CD4-positive, alpha-beta T cell (primary cell): ENCODE results near the gene MED17. TPM values are rescaled to one million over a fixed set of nuclear protein-coding genes. Genes with fewer than 3 reads are reported as not detected.

Experiments
- ATAC-seq: fragments of 200-7000 bp; cut with Tn5 transposase; one replicate; pipeline ENCODE4 v1.10.0; 2022; ENCODE audit warnings: mild to moderate bottlenecking; ENCODE audit not compliant: poor library complexity
- CTCF ChIA-PET: fragments of 350-600 bp; sonication (Branson Sonifier 250); formaldehyde crosslinking; loops from one replicate; lab custom pipeline; 2021; ENCODE audit warnings: antibody characterized with exemption, inconsistent platforms; lab: Charles Lee
- POLR2A ChIA-PET: fragments of 350-600 bp; sonication (Branson Sonifier 250); formaldehyde crosslinking; loops from one replicate; lab custom pipeline; 2021; ENCODE audit warnings: antibody characterized with exemption, inconsistent platforms; lab: Charles Lee
- DNase-seq, 14 experiments: peaks; one replicate each; pipeline ENCODE4 v3.0.0-alpha.2; 2013 to 2020; ENCODE audit warnings: mixed read lengths in 2 of 14
- H3K27ac ChIP-seq, 2 donors: one replicate each; pipeline versions ENCODE4 v1.5.1 to v1.7.0; 2013; ENCODE audit warnings: low read length in 2 of 2, low read depth in 1 of 2, mild to moderate bottlenecking in 1 of 2
- H3K27me3 ChIP-seq, 2 experiments: 1 replicate in 1 of 2; 2 replicates in 1 of 2; pipeline versions ENCODE4 v1.6.1 to v1.7.0; 2013; ENCODE audit warnings: low read length in 2 of 2, control low read depth in 1 of 2, mild to moderate bottlenecking in 1 of 2, moderate library complexity in 1 of 2; ENCODE audit not compliant: insufficient read depth in 2 of 2, control insufficient read depth in 1 of 2
- H3K36me3 ChIP-seq: one replicate; pipeline ENCODE4 v1.6.1; 2013; ENCODE audit warnings: low read length, control low read depth; ENCODE audit not compliant: insufficient read depth
- H3K4me1 ChIP-seq: one replicate; pipeline ENCODE4 v1.6.1; 2013; ENCODE audit warnings: low read length, control low read depth; ENCODE audit not compliant: insufficient read depth
- H3K4me3 ChIP-seq: one replicate; pipeline ENCODE4 v1.5.1; 2013; ENCODE audit warnings: mild to moderate bottlenecking, low read length, moderate library complexity
- H3K9me3 ChIP-seq, 2 experiments: 1 replicate in 1 of 2; 2 replicates in 1 of 2; pipeline versions ENCODE4 v1.6.1 to v1.7.0; 2013; ENCODE audit warnings: low read length in 2 of 2, mild to moderate bottlenecking in 2 of 2, control low read depth in 1 of 2, moderate library complexity in 1 of 2; ENCODE audit not compliant: control insufficient read depth in 1 of 2, insufficient read depth in 1 of 2
- H3K27ac Mint-ChIP-seq: one replicate; pipeline ENCODE4 v1.8.0; 2020; ENCODE audit warnings: mixed read lengths
- H3K27me3 Mint-ChIP-seq: one replicate; pipeline ENCODE4 v1.8.0; 2021; ENCODE audit warnings: mixed read lengths
- H3K36me3 Mint-ChIP-seq: one replicate; pipeline ENCODE4 v1.8.0; 2021; ENCODE audit warnings: low read depth, mixed read lengths
- H3K4me1 Mint-ChIP-seq: one replicate; pipeline ENCODE4 v1.8.0; 2021; ENCODE audit warnings: low read depth, mixed read lengths
- H3K4me3 Mint-ChIP-seq: one replicate; pipeline ENCODE4 v1.8.0; 2020; ENCODE audit warnings: mild to moderate bottlenecking, mixed read lengths
- H3K9me3 Mint-ChIP-seq: one replicate; pipeline ENCODE4 v1.8.0; 2020; ENCODE audit warnings: mixed read lengths
- intact Hi-C, 2 experiments: fragments of 100-400 bp; cut with DNase I in 1 of 2; cut with micrococcal nuclease in 1 of 2; formaldehyde crosslinking; loops; one replicate each; pipeline versions ENCODE4 v1.15.1 to v1.9.0; 2023 to 2025; cut with DNase I, micrococcal nuclease
- total RNA-seq, 174 experiments: library from RNA in 2 of 174; stranded (reverse) in 2 of 174; gene quantifications; one replicate each; pipeline ENCODE4 v1.2.3 and lab custom pipeline; 2021 to 2026
- TF ChIP-seq, protein P1 (sequence below): fragments of 200-600 bp; IDR thresholded peaks from one replicate; pipeline ENCODE4 v1.8.0; 2022; ENCODE audit warnings: antibody characterized with exemption, mild to moderate bottlenecking

Gene MED17
- total RNA-seq, 2 experiments from 2014 or later: 63.1 to 63.6 TPM

DNA sequence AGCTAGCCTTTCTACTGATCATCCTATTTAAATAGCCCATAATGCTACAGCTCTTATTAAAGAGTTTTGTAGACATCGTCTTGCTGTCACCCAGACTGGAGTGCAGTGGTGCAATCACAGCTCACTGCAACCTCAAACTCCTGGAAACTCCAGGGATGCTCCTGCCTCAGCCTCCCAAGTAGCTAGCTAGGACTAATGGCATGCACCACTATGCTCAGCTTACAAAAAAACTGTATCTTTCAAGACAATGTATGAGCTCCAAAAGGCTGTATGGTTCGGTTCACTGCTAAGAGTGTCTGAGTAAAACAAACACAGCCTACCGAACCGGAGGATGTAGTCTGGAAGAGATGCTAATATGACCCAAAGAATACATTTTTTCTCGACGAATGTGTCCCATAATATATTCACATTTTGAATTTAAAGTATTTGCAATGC, 45.4 kb upstream of the MED17 start:
- no peaks in the 10 kb centered on the region for H3K27me3 Mint-ChIP-seq
- peak overlapping the region; percentile 89 for H3K4me3 Mint-ChIP-seq
- peak overlapping the region; percentile 98 for H3K27ac Mint-ChIP-seq
- peak in 1 of 14 experiments; percentile 13 for DNase-seq
- intact Hi-C loops: loop anchor here in 1 of 2 experiments (2.0 kb wide), 1 partner anchor 542 kb away; the partner anchor contains the start of gene SLC36A4
- Histone ChIP-seq H3K36me3 (peaks cover 58% of the 10 kb centered on the region), H3K4me1 (peaks cover 33% of the 10 kb centered on the region), H3K4me3 (peak overlapping the region; percentile 88), H3K27ac (peak overlapping the region in 1 of 2 donors; percentile 27), H3K9me3 (no peaks in the 10 kb centered on the region), H3K27me3 (no peaks in the 10 kb centered on the region)
- ChIA-PET CTCF (no interaction called here), POLR2A (interaction anchor here (1.0 to 2.1 kb wide), 4 partner anchors 8 to 45 kb away, joined by 3 to 10 read pairs (median 4); partner anchors contain the start of gene MED17)
- ATAC-seq: no peak
- peaks cover 82% of the 10 kb centered on the region for H3K4me1 Mint-ChIP-seq
- TF ChIP-seq, protein P1, sequence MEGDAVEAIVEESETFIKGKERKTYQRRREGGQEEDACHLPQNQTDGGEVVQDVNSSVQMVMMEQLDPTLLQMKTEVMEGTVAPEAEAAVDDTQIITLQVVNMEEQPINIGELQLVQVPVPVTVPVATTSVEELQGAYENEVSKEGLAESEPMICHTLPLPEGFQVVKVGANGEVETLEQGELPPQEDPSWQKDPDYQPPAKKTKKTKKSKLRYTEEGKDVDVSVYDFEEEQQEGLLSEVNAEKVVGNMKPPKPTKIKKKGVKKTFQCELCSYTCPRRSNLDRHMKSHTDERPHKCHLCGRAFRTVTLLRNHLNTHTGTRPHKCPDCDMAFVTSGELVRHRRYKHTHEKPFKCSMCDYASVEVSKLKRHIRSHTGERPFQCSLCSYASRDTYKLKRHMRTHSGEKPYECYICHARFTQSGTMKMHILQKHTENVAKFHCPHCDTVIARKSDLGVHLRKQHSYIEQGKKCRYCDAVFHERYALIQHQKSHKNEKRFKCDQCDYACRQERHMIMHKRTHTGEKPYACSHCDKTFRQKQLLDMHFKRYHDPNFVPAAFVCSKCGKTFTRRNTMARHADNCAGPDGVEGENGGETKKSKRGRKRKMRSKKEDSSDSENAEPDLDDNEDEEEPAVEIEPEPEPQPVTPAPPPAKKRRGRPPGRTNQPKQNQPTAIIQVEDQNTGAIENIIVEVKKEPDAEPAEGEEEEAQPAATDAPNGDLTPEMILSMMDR: no peak
- H3K36me3 Mint-ChIP-seq: peaks cover 85% of the 10 kb centered on the region
- H3K9me3 Mint-ChIP-seq: no peaks in the 10 kb centered on the region

GRCh38 chr11:93740031-93740729, 43.9 kb upstream of the MED17 start:
- Histone ChIP-seq H3K4me3 (peak overlapping the region; percentile 88), H3K27me3 (no peaks in the 10 kb centered on the region), H3K9me3 (no peaks in the 10 kb centered on the region), H3K27ac (peak overlapping the region; percentile 24 to 97), H3K4me1 (peaks cover 25% of the 10 kb centered on the region), H3K36me3 (peaks cover 45% of the 10 kb centered on the region)
- DNase-seq (peak in 5 of 14 experiments; percentile 6 to 57 (median 51)), ATAC-seq (no peak)
- H3K27me3 Mint-ChIP-seq: no peaks in the 10 kb centered on the region
- H3K4me1 Mint-ChIP-seq: peaks cover 78% of the 10 kb centered on the region
- H3K9me3 Mint-ChIP-seq: no peaks in the 10 kb centered on the region
- TF ChIP-seq, protein P1: no peak
- peak overlapping the region; percentile 98 for H3K4me3 Mint-ChIP-seq
- ChIA-PET POLR2A (interaction anchor here (0.7 to 3.3 kb wide), 13 partner anchors 9 to 1350 kb away, joined by 3 to 149 read pairs (median 12); partner anchors contain the start of genes CEP295, CWC15, ENDOD1 and KDM4D), CTCF (interaction anchor here (1.0 to 2.0 kb wide), 4 partner anchors 9 to 44 kb away, joined by 3 to 6 read pairs (median 4); partner anchors contain the start of gene MED17)
- peaks cover 70% of the 10 kb centered on the region for H3K36me3 Mint-ChIP-seq
- intact Hi-C loops: loop anchor here in 1 of 2 experiments (5.0 kb wide), 3 partner anchors 78 to 1232 kb away; partner anchors contain the start of genes ANKRD49, CEP295, CWC15 and KDM4D
- peak overlapping the region; percentile 98 for H3K27ac Mint-ChIP-seq

GRCh38 chr11:93740730-93741093, 43.4 kb upstream of the MED17 start:
- ChIA-PET POLR2A (interaction anchor here (0.7 to 3.3 kb wide), 22 partner anchors 9 to 1491 kb away, joined by 3 to 149 read pairs (median 5); partner anchors contain the start of genes ANKRD49, CEP295, CWC15 and ENDOD1), CTCF (interaction anchor here (1.0 to 2.5 kb wide), 6 partner anchors 9 to 57 kb away, joined by 3 to 18 read pairs (median 4); partner anchors contain the start of gene MED17)
- H3K4me3 ChIP-seq: peak overlapping the region; percentile 88
- no peaks in the 10 kb centered on the region for H3K27me3 ChIP-seq
- ATAC-seq (peak; percentile 43), DNase-seq (peak; percentile 38 to 83 (median 50))
- TF ChIP-seq, protein P1: no peak
- H3K27ac ChIP-seq: peak overlapping the region; percentile 95 to 97
- Mint-ChIP-seq H3K27ac (peak overlapping the region; percentile 98), H3K4me1 (peaks cover 77% of the 10 kb centered on the region), H3K27me3 (no peaks in the 10 kb centered on the region), H3K9me3 (no peaks in the 10 kb centered on the region), H3K4me3 (peak overlapping the region; percentile 98), H3K36me3 (peaks cover 64% of the 10 kb centered on the region)
- H3K4me1 ChIP-seq: peaks cover 22% of the 10 kb centered on the region
- no peaks in the 10 kb centered on the region for H3K9me3 ChIP-seq
- intact Hi-C loops: loop anchor here (1.0 to 5.0 kb wide), 5 partner anchors 43 to 1232 kb away; partner anchors contain the start of genes ANKRD49 (in 1 of the 2), CEP295 (in 1 of the 2), CWC15 (in 1 of the 2) and KDM4D (in 1 of the 2)
- H3K36me3 ChIP-seq: peaks cover 40% of the 10 kb centered on the region
